Karpas-422 (cell line): ENCODE measurements around the gene DZIP1L. TPM values are rescaled to one million over a fixed set of nuclear protein-coding genes. Genes with fewer than 3 reads are reported as not detected.

Source experiments
- DNase-seq: peaks from one replicate; pipeline ENCODE4 v3.0.0-alpha.2; 2015
- H2AFZ ChIP-seq: fragments of 200-600 bp; sonication (generic); 2 replicates; pipeline ENCODE4 v1.6.1; 2014; ENCODE audit warnings: antibody characterized with exemption, low read length, mixed read lengths
- H3K27ac ChIP-seq: fragments of 200-600 bp; sonication (generic); 2 replicates; pipeline ENCODE4 v1.5.1; 2014; ENCODE audit warnings: mild to moderate bottlenecking, low read length, moderate library complexity
- H3K27me3 ChIP-seq: fragments of 200-600 bp; sonication (generic); 2 replicates; pipeline ENCODE4 v1.6.1; 2014; ENCODE audit warnings: low read length, mixed read lengths
- H3K36me3 ChIP-seq: fragments of 200-600 bp; sonication (generic); 2 replicates; pipeline ENCODE4 v1.6.1; 2014; ENCODE audit warnings: low read length, mixed read lengths; ENCODE audit not compliant: insufficient read depth
- H3K4me1 ChIP-seq: fragments of 200-600 bp; sonication (generic); 2 replicates; pipeline ENCODE4 v1.6.1; 2014; ENCODE audit warnings: mild to moderate bottlenecking, low read length, mixed read lengths
- H3K4me2 ChIP-seq: fragments of 200-600 bp; sonication (generic); 2 replicates; pipeline ENCODE4 v1.6.1; 2014; ENCODE audit warnings: low read length, low read depth, mild to moderate bottlenecking; ENCODE audit not compliant: poor library complexity, severe bottlenecking
- H3K4me3 ChIP-seq: fragments of 200-600 bp; sonication (generic); 2 replicates; pipeline ENCODE4 v1.5.1; 2014; ENCODE audit warnings: mild to moderate bottlenecking, antibody characterized with exemption, low read length, mixed read lengths
- H3K79me2 ChIP-seq: fragments of 200-600 bp; sonication (generic); 2 replicates; pipeline ENCODE4 v1.6.1; 2014; ENCODE audit warnings: mild to moderate bottlenecking, low read length, mixed read lengths
- H3K9ac ChIP-seq: fragments of 200-600 bp; sonication (generic); 2 replicates; pipeline ENCODE4 v1.6.0; 2014; ENCODE audit warnings: low read length
- H3K9me2 ChIP-seq: fragments of 200-600 bp; sonication (generic), shearing (Covaris generic); replicated peaks from 2 replicates; pipeline ENCODE4 v1.6.0; 2014; ENCODE audit warnings: mild to moderate bottlenecking, low read length, moderate library complexity; ENCODE audit not compliant: insufficient read depth
- H3K9me3 ChIP-seq: fragments of 300-700, 200-600 bp; sonication (generic); 2 replicates; pipeline ENCODE4 v1.6.1; 2014; ENCODE audit warnings: low read length, mixed read lengths
- H4K20me1 ChIP-seq: fragments of 200-600 bp; sonication (generic); 2 replicates; pipeline ENCODE4 v1.6.1; 2014; ENCODE audit warnings: mild to moderate bottlenecking, antibody characterized with exemption, low read length, low read depth; ENCODE audit not compliant: insufficient read depth
- total RNA-seq: library from RNA; depleted of rRNA; stranded (reverse); fragments of >200 nt; shearing (Covaris generic); gene quantifications from 2 replicates; pipeline ENCODE4 v1.2.3, GENCODE V29; 2014; ENCODE audit warnings: low replicate concordance

Gene DZIP1L
- total RNA-seq, 1 experiment from 2014 or later, result not detected

GRCh38 chr3:138030734-138031280 is 84.6 kb downstream of the DZIP1L start:
- Histone ChIP-seq H3K27ac (no peak overlapping the region), H3K4me2 (no peak overlapping the region)
- no peak for DNase-seq

DNA sequence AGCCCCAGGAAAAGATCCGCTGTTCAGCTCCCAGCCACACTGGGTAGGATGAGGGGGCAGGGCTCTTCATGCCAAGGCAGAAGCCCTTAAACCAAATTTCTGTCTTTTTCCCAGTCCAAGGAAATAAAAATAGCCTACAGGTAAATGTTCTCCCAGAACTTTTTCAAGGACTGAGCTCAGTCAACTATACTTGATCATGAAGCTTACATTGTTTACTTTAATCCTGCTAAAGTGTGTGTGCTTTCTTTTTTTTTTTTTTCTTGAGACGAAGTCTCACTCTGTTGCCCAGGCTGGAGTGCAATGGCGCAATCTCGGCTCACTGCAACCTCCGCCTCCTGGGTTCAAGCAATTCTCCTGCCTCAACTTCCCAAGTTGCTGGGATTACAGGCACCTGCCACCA is 87.6 kb downstream of the DZIP1L start:
- H2AFZ ChIP-seq, result no peak overlapping the region
- no peaks in the 10 kb centered on the region for H4K20me1 ChIP-seq
- H3K79me2 ChIP-seq, result no peaks in the 10 kb centered on the region
- H3K9ac ChIP-seq, result no peak overlapping the region
- H3K9me3 ChIP-seq, result no peaks in the 10 kb centered on the region
- DNase-seq, result no peak
- H3K27ac ChIP-seq, result no peak overlapping the region
- H3K27me3 ChIP-seq, result no peaks in the 10 kb centered on the region
- no peaks in the 10 kb centered on the region for H3K9me2 ChIP-seq
- H3K4me2 ChIP-seq, result no peak overlapping the region
- H3K36me3 ChIP-seq, result no peaks in the 10 kb centered on the region
- H3K4me3 ChIP-seq, result no peak overlapping the region
- H3K4me1 ChIP-seq, result no peaks in the 10 kb centered on the region

More at GRCh38 chr3:138030734-138031280, 84.6 kb downstream of the DZIP1L start:
- no peak overlapping the region for H3K4me3 ChIP-seq
- H2AFZ ChIP-seq, result no peak overlapping the region
- H3K36me3 ChIP-seq, result no peaks in the 10 kb centered on the region
- H3K79me2 ChIP-seq, result no peaks in the 10 kb centered on the region
- H4K20me1 ChIP-seq, result no peaks in the 10 kb centered on the region
- no peaks in the 10 kb centered on the region for H3K4me1 ChIP-seq
- H3K9me2 ChIP-seq, result no peaks in the 10 kb centered on the region
- H3K9me3 ChIP-seq, result no peaks in the 10 kb centered on the region
- no peak overlapping the region for H3K9ac ChIP-seq
- H3K27me3 ChIP-seq, result no peaks in the 10 kb centered on the region

- Histone ChIP-seq H3K4me2 (no peak overlapping the region), H3K79me2 (no peaks in the 10 kb centered on the region), H3K27ac (no peak overlapping the region), H3K4me1 (no peaks in the 10 kb centered on the region), H3K27me3 (no peaks in the 10 kb centered on the region), H3K9me3 (no peaks in the 10 kb centered on the region), H3K4me3 (no peak overlapping the region), H3K9ac (no peak overlapping the region), H3K9me2 (no peaks in the 10 kb centered on the region), H3K36me3 (no peaks in the 10 kb centered on the region), H4K20me1 (no peaks in the 10 kb centered on the region), H2AFZ (no peak overlapping the region)
- no peak for DNase-seq
Observed at GRCh38 chr3:138025553-138025952, 89.9 kb downstream of the DZIP1L start.

GRCh38 chr3:138023754-138024153 is 91.7 kb downstream of the DZIP1L start:
- Histone ChIP-seq H3K36me3 (no peaks in the 10 kb centered on the region), H2AFZ (no peak overlapping the region), H3K9me2 (no peaks in the 10 kb centered on the region), H3K27ac (no peak overlapping the region), H3K4me1 (no peaks in the 10 kb centered on the region), H3K4me3 (no peak overlapping the region), H3K79me2 (no peaks in the 10 kb centered on the region), H3K9me3 (no peaks in the 10 kb centered on the region), H3K9ac (no peak overlapping the region), H3K27me3 (no peaks in the 10 kb centered on the region), H3K4me2 (no peak overlapping the region), H4K20me1 (no peaks in the 10 kb centered on the region)
- DNase-seq, result no peak

GRCh38 chr3:138019281-138020069 is 95.9 kb downstream of the DZIP1L start:
- H3K9me3 ChIP-seq, result no peaks in the 10 kb centered on the region
- H3K4me1 ChIP-seq, result no peaks in the 10 kb centered on the region
- no peaks in the 10 kb centered on the region for H3K27me3 ChIP-seq
- no peaks in the 10 kb centered on the region for H3K79me2 ChIP-seq
- H3K36me3 ChIP-seq, result no peaks in the 10 kb centered on the region
- no peak overlapping the region for H2AFZ ChIP-seq
- H3K4me2 ChIP-seq, result no peak overlapping the region
- DNase-seq, result no peak
- no peaks in the 10 kb centered on the region for H4K20me1 ChIP-seq
- H3K4me3 ChIP-seq, result no peak overlapping the region
- H3K9ac ChIP-seq, result no peak overlapping the region
- H3K9me2 ChIP-seq, result no peaks in the 10 kb centered on the region
- no peak overlapping the region for H3K27ac ChIP-seq

DNA sequence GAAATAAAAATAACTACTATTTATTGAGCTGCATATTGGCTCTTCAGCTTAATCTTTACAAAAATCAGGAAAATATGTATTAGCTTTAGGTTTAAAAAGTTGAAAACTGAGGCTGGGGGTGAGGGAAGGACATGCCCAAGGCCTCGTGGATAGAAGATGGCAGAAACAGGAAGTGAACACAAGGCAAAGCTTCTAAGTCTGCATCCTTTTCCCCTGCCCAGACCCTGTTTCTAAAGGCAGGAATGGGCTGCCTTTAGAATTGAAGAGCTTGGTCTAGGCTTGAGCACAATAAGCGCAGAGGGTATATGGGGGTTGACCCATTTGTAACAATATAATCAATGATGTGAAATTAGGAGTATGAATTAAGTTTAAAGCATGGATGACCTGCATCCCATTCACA is 99.3 kb downstream of the DZIP1L start:
- Histone ChIP-seq H3K27me3 (no peaks in the 10 kb centered on the region), H3K4me1 (no peaks in the 10 kb centered on the region), H3K79me2 (no peaks in the 10 kb centered on the region), H3K4me2 (no peak overlapping the region), H3K27ac (no peak overlapping the region), H3K9me3 (no peaks in the 10 kb centered on the region), H3K9me2 (no peaks in the 10 kb centered on the region), H3K36me3 (no peaks in the 10 kb centered on the region), H4K20me1 (no peaks in the 10 kb centered on the region), H3K9ac (no peak overlapping the region), H3K4me3 (no peak overlapping the region), H2AFZ (no peak overlapping the region)
- no peak for DNase-seq

- Histone ChIP-seq H3K4me3 (no peak overlapping the region), H3K9ac (no peak overlapping the region), H2AFZ (no peak overlapping the region), H4K20me1 (no peaks in the 10 kb centered on the region), H3K9me3 (no peaks in the 10 kb centered on the region), H3K79me2 (no peaks in the 10 kb centered on the region), H3K9me2 (no peaks in the 10 kb centered on the region), H3K27ac (no peak overlapping the region), H3K36me3 (no peaks in the 10 kb centered on the region), H3K4me1 (no peaks in the 10 kb centered on the region), H3K27me3 (no peaks in the 10 kb centered on the region), H3K4me2 (no peak overlapping the region)
- no peak for DNase-seq
Observed at GRCh38 chr3:138012526-138012925, 102.9 kb downstream of the DZIP1L start.
